K562 (cell line): Measurements from ENCODE around the gene ZNRF3. TPM values are rescaled to one million over a fixed set of nuclear protein-coding genes. Genes with fewer than 3 reads are reported as not detected.

ENCODE experiments used
- C11orf30 ChIP-seq: fragments of 450-650 bp; IDR thresholded peaks from 2 replicates; pipeline ENCODE4 v1.6.1; 2016; ENCODE audit warnings: low read depth, mild to moderate bottlenecking
- HLTF ChIP-seq: fragments of 450-650 bp; IDR thresholded peaks from 2 replicates; pipeline ENCODE4 v1.6.1; 2016
- MAFF ChIP-seq: IDR thresholded peaks from 2 replicates; pipeline ENCODE4 v1.6.1; 2012; ENCODE audit warnings: low read length, improper control_type of control experiment
- MAFG ChIP-seq: fragments of 450-650 bp; conservative IDR thresholded peaks from 2 replicates; pipeline ENCODE4 v1.6.1; 2016; ENCODE audit warnings: missing genetic modification characterization, missing compliant biosample characterization
- ZNF282 ChIP-seq: sonication (generic); formaldehyde crosslinking; IDR thresholded peaks from 2 replicates; pipeline ENCODE4 v1.8.1; 2023; ENCODE audit warnings: missing genetic modification reagents
- ZNF584 ChIP-seq: fragments of 200-800 bp; sonication (Bioruptor generic); IDR thresholded peaks from 2 replicates; pipeline ENCODE4 v1.6.1; 2016; ENCODE audit warnings: low read depth, mild to moderate bottlenecking, missing genetic modification characterization, missing compliant biosample characterization
- polyA plus RNA-seq, 8 experiments: library from polyadenylated mRNA; depleted of rRNA in 4 of 8; stranded (reverse) in 5 of 8; unstranded in 3 of 8; fragments of >200 nt; fragmentation: Nextera tagmentation in 2 of 8; fragmentation: Illumina TruSeq in 1 of 8; extraction: Ambion mirVana in 2 of 8; extraction: Trizol in 1 of 8; gene quantifications; 2 replicates each; pipeline versions ENCODE4 v1.2.1 to v1.2.3, GENCODE V29; 2011 to 2014; ENCODE audit warnings: inconsistent platforms in 1 of 8, missing spikeins in 1 of 8
- total RNA-seq, 7 experiments: library from RNA; depleted of rRNA in 6 of 7; stranded (reverse); fragments of >200 nt in 6 of 7; fragmentation: Illumina TruSeq in 2 of 7; extraction: Trizol in 2 of 7; gene quantifications; 2 replicates each; pipeline versions ENCODE4 v1.2.1 to v1.2.3, GENCODE V29; 2011 to 2021; ENCODE audit warnings: low replicate concordance in 1 of 7
- TF ChIP-seq, protein P1 (sequence below): IDR thresholded peaks from 2 replicates; pipeline ENCODE4 v1.6.1; 2014; ENCODE audit warnings: antibody characterized with exemption
- TF ChIP-seq, protein P2 (sequence below): fragments of 200-800 bp; sonication (Bioruptor generic); IDR thresholded peaks from 2 replicates; pipeline ENCODE4 v1.6.1; 2016; ENCODE audit warnings: missing genetic modification characterization, missing compliant biosample characterization
- TF ChIP-seq, protein P3 (sequence below), 2 experiments: fragments of 200-800 bp in 1 of 2; sonication (Bioruptor generic) in 1 of 2; sonication (generic) in 1 of 2; formaldehyde crosslinking in 1 of 2; IDR thresholded peaks in 1 of 2; conservative IDR thresholded peaks in 1 of 2; 2 replicates each; pipeline versions ENCODE4 v1.5.0 to v1.6.1; 2016 to 2020; ENCODE audit warnings: missing compliant biosample characterization in 1 of 2, missing genetic modification characterization in 1 of 2, missing genetic modification reagents in 1 of 2

The ZNRF3 gene
- total and polyA plus RNA-seq, 9 of the 15 experiments (the other 6 are each of a cell fraction or from before 2014, with no cell fraction given): 0.41 to 5.9 (median 1.7) TPM

DNA sequence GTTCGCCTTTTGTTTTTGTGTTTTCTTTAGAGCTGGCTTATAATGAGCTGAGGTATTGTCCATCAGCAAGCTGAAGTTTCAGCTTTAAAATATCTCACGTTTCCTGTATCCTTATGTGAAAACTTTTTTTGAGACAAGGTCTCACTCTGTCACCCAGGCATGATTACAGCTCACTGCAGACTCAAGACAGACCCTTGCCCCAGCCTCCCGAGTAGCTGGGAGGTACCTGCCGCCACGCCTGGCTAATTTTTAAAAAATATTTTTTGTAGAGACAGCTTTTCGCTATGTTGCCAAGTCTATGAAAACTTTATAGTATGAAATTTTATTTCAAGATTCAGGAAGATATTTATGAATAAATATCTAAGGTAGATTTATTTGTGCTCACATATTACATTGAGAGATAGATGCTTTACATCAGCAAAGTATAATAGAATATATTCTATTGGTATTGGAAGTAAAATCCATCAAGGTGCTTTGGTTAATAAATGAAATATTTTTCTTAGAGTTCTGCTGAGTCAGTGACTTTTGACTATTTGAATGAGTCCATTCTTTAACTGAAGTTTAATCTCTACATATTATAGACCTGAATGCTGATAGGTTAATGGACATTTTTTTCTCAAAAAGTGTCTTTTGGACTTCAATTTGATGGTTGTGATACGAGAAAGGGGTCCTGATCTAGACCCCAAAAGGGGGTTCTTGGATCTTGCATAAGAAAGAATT lies 199.6 kb downstream of the ZNRF3 start (continued):
- TF ChIP-seq, protein P1, sequence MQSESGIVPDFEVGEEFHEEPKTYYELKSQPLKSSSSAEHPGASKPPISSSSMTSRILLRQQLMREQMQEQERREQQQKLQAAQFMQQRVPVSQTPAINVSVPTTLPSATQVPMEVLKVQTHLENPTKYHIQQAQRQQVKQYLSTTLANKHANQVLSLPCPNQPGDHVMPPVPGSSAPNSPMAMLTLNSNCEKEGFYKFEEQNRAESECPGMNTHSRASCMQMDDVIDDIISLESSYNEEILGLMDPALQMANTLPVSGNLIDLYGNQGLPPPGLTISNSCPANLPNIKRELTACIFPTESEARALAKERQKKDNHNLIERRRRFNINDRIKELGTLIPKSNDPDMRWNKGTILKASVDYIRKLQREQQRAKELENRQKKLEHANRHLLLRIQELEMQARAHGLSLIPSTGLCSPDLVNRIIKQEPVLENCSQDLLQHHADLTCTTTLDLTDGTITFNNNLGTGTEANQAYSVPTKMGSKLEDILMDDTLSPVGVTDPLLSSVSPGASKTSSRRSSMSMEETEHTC: no peak
- TF ChIP-seq, protein P2, sequence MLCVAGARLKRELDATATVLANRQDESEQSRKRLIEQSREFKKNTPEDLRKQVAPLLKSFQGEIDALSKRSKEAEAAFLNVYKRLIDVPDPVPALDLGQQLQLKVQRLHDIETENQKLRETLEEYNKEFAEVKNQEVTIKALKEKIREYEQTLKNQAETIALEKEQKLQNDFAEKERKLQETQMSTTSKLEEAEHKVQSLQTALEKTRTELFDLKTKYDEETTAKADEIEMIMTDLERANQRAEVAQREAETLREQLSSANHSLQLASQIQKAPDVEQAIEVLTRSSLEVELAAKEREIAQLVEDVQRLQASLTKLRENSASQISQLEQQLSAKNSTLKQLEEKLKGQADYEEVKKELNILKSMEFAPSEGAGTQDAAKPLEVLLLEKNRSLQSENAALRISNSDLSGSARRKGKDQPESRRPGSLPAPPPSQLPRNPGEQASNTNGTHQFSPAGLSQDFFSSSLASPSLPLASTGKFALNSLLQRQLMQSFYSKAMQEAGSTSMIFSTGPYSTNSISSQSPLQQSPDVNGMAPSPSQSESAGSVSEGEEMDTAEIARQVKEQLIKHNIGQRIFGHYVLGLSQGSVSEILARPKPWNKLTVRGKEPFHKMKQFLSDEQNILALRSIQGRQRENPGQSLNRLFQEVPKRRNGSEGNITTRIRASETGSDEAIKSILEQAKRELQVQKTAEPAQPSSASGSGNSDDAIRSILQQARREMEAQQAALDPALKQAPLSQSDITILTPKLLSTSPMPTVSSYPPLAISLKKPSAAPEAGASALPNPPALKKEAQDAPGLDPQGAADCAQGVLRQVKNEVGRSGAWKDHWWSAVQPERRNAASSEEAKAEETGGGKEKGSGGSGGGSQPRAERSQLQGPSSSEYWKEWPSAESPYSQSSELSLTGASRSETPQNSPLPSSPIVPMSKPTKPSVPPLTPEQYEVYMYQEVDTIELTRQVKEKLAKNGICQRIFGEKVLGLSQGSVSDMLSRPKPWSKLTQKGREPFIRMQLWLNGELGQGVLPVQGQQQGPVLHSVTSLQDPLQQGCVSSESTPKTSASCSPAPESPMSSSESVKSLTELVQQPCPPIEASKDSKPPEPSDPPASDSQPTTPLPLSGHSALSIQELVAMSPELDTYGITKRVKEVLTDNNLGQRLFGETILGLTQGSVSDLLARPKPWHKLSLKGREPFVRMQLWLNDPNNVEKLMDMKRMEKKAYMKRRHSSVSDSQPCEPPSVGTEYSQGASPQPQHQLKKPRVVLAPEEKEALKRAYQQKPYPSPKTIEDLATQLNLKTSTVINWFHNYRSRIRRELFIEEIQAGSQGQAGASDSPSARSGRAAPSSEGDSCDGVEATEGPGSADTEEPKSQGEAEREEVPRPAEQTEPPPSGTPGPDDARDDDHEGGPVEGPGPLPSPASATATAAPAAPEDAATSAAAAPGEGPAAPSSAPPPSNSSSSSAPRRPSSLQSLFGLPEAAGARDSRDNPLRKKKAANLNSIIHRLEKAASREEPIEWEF (CRISPR knock-in tag): no peak
- TF ChIP-seq ZNF584 (0 out of 2 replicates have a peak, but pooled peaks have one; percentile 6), MAFG (tag) (peak; percentile 82), HLTF (no peak), MAFF (peak; percentile 79), C11orf30 (peak; percentile 85), ZNF282 (CRISPR knock-in tag) (no peak)
- TF ChIP-seq, protein P3, sequence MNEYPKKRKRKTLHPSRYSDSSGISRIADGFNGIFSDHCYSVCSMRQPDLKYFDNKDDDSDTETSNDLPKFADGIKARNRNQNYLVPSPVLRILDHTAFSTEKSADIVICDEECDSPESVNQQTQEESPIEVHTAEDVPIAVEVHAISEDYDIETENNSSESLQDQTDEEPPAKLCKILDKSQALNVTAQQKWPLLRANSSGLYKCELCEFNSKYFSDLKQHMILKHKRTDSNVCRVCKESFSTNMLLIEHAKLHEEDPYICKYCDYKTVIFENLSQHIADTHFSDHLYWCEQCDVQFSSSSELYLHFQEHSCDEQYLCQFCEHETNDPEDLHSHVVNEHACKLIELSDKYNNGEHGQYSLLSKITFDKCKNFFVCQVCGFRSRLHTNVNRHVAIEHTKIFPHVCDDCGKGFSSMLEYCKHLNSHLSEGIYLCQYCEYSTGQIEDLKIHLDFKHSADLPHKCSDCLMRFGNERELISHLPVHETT (CRISPR knock-in tag; conservative IDR thresholded peaks at IDR 0.05 in 1 of 2, IDR thresholded peaks at IDR 0.05 in 1 of 2): no peak
